SKM-1 (cell line): ENCODE data around the gene SLC16A7.

Source experiments
- DNase-seq: peaks from one replicate; lab custom pipeline; 2025; ENCODE audit not compliant: unreplicated experiment; lab: John Stamatoyannopoulos, UW

The SLC16A7 gene

DNA sequence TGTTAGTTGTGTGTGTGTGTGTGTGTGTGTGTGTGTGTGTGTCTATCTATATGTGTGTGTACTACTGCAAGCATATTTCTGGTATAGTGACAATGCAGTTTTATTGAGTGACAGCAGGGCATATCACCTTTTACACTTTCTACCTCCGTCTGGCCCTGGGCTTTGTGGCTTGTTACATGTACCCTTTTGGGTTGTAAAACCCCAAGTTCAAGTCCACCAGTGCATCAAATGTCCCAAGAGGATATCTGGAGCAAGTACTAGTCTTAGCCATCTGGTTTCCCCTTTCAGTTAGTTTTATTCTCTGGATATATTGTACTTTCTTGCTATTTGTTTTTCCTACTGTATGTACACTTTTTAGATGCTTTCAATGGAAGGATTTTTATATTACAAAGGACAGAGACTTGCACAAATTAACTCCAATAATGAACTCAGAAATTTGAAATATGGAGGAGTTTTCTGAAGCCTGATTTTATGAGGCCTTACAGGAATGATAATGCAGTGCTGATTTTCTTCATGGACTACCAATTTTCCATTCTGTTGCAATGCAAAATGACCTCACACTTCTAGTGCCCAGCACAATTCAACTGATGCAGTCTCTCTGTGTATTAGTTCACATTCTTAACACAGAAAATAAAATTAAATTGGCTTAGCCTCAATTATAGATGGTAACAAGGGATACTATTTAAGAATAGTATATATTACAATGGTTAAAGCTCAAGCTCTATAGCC, 29.1 kb downstream of the SLC16A7 start:
- DNase-seq: no peak

DNA sequence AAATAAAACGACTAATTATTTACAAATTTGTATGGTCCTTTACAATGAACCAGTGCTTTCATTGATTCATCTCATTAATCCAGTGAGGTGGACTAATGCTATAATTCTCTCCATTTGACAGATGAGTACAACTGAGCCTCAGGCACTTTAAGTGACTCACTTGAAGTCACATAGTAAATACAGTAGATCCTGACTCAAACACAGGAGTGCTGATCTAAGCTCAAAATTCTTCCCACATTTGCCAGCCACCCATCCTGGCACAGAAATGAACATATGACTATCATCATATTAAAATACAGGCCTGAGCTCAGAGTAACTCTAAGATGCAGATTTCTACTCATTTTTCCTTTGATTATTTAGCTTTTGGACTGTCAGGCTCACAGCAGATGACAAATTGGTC, 30.6 kb downstream of the SLC16A7 start:
- DNase-seq: no peak

DNA sequence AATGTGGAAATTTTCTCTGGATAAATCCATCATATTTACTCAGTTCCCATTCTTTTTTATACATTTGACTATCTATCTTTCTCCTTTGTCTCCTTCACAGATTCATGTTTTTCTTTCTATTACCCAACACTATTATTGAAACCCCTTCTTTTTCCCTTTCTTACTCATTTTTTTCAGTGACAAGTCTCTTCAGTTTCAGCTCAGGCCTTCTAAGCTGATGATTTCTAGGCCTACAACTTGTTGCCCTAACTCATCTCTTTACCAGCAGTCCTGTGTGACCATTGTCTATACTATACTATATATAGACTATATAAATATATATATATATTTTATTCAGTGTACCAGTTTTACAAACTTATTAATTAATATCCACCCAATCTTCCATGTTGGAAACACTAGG, 31.8 kb downstream of the SLC16A7 start:
- DNase-seq: no peak

DNA sequence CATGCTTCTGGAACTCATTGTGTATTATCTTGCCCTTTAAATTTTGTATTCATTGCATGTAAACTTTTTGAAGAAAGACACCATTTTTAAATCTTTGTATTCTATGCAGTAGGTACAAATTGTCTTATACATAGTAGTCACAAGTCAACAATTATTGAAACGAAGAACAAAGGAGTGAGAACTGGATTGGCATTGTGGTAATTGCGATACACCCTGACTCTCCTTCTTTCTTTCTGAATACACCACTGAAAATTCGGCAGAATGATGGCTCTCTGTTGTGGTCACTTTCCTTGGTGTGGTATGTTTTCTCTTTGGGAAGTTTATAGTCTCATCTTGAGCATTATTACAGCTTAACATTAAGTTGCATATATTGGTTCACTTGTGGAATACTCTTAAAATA, 34.1 kb downstream of the SLC16A7 start:
- no peak for DNase-seq

DNA sequence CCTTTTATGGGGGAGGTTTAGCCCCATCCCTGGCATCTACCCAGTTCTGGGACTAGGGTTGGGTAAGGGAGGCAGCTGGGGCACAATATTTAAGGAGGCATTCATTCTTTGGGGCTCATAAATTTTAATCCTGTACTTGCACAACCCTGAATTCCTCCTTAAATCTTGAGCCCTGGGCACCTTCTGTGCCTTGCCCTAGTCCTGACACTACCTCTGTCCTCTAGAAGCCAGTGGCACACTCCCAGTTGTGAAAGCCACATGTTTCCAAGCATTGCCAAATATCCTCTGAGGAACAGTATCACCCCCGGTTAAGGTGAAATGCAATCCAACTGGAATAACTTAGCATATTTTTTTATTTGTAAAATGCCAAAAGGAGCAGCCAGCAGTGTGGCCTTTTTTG, 36.6 kb downstream of the SLC16A7 start:
- no peak for DNase-seq

DNA sequence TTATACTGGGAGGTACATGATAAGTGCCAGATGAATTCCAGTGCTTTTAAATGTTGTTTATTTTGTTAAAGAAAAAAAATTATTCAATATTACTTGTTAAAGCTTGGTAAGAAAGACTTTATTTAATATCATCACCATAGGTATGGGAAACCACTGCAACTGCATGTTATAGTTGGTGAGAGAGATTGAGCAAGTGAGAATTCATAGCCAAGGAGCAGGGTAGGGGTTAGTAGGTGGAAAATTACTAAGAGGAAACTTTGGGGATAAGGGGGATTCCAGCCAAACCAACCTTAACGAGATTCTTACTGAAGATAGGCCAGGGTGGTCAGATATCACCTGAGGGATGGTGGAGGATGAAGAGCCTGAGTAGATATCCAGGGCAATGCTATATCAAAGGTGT, 38.4 kb downstream of the SLC16A7 start:
- no peak for DNase-seq

DNA sequence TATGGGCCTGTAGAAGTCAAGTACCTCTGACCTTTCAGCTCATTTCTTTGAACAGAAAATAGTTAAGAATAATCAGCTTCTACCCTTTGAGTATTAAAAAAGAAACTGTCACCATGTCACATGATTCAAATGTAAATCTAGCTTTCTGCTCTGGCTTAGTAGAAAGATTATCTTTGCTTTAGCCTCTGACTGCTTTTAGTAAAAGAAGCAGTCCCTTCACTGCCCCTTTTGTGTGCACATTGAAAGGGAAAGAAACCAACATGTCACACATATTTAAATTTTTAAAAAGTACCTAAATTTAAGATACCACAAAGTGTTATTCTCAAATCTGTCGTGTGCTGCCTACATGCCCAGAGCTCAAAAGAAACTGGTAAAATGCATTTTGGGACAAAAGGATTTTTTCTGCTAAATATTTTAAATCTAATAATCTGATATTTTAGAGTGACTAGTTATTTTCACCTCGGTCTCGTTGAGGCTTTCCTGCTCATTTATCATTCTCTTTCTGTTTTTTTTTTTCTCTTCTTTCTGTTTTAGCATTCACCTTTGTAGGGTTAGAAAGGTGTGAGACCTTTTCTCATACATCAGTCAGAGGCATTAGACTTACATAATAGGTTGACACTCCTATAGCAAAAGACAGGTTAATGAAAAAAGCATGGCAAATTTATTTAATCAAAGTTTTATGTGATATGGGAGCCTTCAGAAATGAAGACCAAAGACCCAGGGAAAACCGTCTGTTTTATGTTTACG, 41.3 kb downstream of the SLC16A7 start:
- no peak for DNase-seq

DNA sequence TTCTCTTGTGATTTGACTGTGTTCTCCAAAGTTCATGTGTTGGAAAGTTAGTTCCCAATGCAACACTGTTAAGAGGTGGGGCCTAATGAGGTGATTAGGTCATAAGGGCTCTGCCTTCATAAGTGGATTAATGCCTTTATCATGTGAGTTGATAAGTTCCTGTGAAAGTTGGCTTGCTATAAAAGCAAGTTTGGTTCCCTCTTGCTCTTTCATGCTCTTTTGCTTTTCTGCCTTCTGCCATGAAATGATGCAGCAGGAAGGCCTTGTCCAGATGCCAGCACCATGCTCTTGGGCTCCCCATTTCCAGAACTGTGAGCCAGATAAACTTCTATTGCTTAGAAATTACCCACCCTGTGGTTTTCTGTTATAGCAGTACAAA, 41.9 kb downstream of the SLC16A7 start:
- DNase-seq: no peak

DNA sequence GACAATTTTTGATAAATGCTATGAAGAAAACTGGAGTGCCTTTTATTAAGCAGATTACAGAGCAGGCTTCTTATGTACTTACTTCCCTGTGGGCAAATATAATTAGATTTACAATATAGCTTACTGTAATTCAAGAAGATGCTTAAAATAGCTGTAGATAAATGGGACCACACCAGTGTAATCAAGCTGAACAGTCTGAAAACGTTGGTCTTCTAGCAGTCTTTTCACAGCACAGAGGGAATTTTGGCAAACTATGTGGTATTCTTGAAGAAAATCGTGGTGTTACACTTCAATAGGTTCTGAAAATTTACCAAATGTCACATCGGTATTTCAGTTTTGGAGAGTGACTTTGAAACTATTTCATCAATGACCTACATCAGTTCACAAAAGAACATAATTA, 47.7 kb downstream of the SLC16A7 start:
- DNase-seq: no peak

DNA sequence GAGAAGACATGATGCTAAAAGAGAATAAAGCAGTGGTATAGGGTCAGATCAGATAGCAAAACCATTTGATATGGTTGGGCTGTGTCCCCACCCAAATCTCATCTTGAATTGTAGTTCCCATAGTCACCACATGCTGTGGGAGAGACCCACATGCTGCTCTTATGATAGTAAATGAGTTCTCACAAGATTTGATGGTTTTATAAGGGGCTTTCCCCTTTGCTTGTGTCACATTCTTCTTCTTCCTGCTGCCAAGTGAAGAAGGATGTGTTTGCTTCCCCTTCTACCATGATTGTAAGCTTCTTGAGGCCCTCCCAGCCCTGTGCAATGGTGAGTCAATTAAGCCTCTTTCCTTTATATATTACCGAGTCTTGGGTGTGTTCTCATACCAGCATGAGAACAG, 49.4 kb downstream of the SLC16A7 start:
- no peak for DNase-seq

DNA sequence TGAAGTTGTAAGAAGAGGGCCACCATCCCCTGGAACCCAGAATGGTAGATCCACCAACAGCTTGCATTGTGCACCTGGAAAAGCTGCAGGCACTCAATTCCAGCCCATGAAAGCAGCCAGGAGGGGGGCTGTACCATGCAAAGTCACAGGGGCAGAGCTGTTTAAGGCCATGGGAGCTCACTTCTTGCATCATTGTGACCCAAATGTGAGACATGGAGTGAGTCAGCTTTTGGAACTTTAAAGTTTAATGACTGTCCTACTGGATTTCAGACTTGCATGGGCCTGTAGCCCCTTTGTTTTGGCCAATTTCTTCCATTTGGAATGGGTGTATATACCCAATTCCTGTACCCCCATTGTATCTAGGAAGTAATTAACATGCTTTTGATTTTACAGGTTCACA, 50.8 kb downstream of the SLC16A7 start:
- DNase-seq: no peak

DNA sequence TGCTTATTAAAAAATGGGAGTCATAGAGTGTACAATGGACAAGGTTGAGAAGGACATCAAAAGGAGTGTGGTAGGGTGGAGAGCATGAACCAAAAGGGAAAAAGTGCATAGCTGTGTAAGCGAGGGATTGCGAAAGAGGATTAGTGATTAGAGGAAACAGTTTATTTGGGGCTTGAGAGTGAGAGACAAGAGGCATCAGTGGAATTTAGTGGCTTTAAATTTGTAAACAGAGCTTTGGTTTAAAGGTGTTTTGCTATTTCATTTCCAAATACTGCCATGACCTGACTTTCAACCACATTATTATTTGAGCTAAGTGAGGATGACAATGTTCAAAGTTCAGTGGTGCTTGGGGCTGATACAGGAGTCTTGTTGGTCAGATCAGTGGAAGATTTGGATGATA, 53.4 kb downstream of the SLC16A7 start:
- DNase-seq: no peak

DNA sequence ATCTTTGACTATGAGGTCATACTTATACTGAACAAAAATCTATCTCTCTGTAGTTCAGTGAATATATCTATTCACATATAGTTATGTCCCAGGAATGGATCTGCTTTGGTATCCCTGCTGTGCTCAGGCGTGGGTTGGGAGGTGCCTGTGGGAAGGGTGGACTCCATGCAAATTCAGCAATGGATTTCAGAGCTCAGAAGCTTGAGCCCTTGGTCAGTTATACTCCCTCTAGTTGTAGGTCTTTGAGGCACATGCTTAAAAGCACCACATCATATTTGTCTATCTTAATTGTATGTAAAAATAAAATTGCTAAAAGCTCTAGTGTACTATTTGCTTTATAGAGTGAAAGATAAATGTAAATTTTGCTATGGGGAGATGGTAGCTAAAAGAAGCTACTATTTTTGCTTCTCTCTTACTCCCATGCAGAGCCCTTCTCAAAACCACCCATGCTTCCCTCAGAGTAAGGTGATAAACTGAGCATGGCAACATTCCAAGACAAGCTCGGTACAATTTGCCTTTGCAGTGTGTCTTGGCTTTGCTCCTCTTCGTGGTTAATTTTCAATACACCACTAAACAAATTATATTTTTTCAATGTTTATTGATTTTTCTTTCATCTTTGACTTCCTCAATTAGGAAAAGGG, 54.9 kb downstream of the SLC16A7 start:
- DNase-seq: no peak

DNA sequence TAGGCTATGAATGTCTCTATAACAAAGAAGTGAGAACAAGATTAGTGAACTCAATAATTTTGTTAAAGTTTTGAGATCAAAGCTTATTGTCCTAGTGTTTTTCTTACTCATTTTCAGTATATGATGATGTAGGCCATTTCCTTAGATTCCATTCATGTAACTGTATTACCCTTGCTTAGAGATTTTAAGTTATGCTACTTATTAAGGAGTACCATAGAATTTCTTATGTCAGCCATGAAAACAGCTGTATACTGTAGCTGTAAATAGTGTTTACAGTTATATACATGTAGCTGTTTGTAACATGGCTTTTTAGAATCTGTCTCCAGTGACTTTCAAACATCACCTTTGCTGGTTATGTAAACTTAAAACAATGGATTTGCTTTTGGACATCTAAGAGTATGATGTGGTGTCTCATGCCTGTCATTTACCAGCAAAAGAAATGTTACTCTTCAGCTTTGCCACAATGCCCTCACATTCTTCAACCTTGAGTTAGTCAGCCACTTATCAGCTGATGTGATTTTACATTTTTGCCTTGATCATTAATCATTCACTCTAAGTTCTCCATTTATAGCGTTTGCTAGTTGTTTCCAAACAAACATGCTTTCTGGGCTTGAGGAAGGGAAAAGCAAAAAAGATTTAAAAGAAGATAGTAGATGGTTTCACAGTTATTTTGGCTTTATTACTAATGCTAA, 55.5 kb downstream of the SLC16A7 start:
- no peak for DNase-seq

DNA sequence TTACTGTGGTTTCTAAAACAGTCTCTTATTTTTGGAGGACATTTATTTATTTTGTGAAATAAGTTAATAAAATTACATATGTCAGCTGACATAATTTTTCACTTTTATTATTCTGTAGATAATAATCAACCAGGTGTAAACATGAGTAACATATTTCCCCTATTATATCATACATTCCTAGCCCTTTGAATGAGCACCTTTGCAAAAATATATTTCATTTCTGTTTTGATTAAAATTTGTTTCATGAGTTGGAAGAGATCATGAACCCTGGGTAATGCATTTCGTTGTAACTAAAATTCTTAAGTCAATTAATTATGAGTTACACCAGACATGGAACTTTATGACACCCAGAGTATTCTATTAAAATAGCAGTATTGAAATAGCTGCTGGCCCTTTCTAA, 56.3 kb downstream of the SLC16A7 start:
- DNase-seq: no peak

DNA sequence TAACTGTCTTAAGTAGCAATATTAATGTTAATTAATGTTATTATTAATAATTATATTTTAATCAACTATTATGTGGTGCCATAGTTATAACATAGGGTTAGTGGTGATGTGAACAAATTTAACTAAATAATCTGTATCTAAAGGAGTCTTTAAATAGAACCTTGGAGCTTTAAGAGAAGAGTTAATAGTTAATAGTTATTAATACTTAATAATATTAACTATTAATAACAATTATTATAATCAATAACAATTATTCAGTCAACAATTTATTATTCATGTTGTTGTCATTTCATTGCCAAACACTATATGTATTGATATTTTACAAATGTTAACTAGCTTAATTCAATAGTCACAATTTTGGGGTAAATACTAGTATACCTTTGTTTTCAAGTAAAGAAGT, 58.2 kb downstream of the SLC16A7 start:
- DNase-seq: no peak

DNA sequence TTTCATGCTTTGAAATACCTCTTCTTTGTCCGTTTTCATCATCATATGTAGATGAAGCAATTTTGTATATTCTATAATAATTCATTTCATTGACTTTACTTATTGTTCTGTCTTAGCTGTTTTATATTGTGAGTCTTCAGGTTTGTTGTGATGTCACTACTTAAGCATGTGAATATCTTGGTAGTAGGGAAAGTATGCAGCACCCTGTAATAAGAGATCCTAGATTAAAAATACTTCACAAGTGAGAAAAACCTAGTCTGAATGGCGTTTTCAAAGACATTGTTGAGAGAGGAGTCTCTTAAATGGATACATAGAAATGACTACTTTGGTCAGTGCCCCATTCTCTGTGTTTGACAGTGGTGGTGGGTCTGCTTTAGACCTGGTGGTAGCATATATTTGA, 61.4 kb downstream of the SLC16A7 start:
- no peak for DNase-seq

DNA sequence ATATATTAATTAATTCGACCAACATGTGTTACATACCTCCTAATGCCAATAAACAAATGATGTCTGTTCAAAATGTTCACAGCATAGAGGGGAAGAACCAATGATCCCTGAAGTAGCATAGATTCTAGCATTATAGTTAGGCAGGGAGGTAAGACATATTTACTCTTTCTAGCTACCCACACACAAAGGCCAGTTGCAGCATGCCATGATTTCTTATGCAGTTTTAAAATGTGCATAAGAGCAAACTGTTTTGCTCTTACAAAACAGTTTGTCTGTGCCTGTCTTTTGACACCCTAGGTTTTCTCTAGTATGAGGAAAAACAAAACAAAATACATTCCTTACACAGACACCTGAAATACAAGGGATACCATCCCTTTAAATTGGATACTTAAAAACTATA, 61.9 kb downstream of the SLC16A7 start:
- DNase-seq: no peak

DNA sequence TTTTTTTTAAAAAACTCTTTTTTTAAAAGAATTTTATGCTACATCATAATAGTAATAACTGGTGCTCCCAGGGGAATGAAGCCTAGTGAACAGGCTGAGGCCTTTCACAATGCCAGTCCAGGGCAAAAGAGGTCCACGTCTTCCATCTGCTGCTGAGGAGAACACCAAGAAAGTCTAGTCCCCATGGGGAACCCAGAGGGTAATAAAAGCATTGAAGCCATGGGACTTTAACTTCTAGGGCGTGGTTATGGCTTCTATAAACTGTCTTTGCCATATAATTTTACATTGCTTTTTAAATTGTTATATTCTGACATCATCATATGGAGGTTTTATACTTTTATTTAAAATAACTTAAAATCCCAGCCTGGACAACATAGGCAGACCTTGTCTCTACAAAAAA, 64.3 kb downstream of the SLC16A7 start:
- no peak for DNase-seq

DNA sequence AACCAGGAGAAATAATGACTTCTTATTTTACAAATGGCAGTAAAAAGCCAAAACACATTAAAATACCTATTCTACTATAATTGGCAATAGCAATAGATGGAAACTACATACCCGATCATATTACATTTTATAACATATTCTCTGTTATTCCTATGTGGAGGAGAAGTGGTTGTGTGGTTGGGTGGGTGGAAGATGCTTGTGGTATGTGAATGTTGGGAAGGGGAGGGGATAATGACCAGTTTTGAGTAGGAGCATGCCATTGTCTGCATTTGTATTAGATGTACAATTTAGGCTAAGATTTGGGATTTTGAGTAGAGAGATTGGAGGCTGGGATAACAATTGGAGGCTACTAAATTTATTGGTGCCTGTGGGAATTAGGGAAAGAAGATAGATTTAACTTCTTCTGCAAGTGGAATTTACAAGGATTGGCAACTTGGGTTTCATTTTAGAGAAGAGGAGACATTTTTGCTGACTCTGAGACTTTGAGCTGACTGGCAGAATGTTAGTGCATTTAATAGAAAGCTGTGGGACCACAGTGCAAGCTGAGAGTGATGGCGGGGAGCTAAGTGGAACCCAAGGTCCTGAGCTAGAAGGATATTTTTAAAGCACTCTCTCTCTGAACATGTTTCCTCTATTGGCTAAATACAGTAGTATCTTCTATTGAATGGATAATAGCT, 65.2 kb downstream of the SLC16A7 start:
- DNase-seq: no peak

DNA sequence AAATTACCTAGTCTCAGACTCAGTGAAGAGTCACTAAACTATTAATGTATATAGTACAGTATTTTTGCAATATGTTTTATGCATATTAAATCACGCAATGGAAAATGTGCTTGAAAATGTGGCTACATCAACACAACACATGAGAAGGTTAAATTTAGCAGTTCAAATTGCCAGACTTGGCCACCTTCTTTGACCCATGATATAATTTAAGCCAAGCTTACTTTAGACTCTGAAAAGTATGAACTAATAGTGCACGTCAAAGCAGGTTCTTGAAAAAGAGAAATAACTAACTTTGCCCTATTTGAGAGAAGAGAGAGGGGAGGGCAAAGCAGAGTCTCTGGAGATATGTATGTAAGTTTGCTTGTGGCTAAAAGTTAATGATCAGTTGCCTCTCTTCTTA, 68.7 kb downstream of the SLC16A7 start:
- DNase-seq: no peak
